Adipocyte (in vitro differentiated cells): ENCODE results near the gene TAP2.

Experiments
- DNase-seq: peaks from one replicate; pipeline ENCODE4 v3.0.0-alpha.2; 2015; ENCODE audit warnings: low read depth
- H3K27me3 ChIP-seq: replicated peaks from 2 replicates; pipeline ENCODE4 v1.7.0; 2013; ENCODE audit warnings: mild to moderate bottlenecking, low read length, moderate library complexity; ENCODE audit not compliant: control insufficient read depth, insufficient read depth
- H3K36me3 ChIP-seq: 2 replicates; pipeline ENCODE4 v1.7.0; 2013; ENCODE audit warnings: low read length, mild to moderate bottlenecking, moderate library complexity; ENCODE audit not compliant: control insufficient read depth, insufficient read depth, severe bottlenecking
- H3K4me1 ChIP-seq: 2 replicates; pipeline ENCODE4 v1.7.0; 2013; ENCODE audit warnings: mild to moderate bottlenecking, low read length, moderate library complexity; ENCODE audit not compliant: control insufficient read depth, insufficient read depth
- H3K4me3 ChIP-seq: 2 replicates; pipeline ENCODE4 v1.7.0; 2013; ENCODE audit warnings: mild to moderate bottlenecking, low read length, moderate library complexity
- H3K9ac ChIP-seq: 2 replicates; pipeline ENCODE4 v1.7.0; 2013; ENCODE audit warnings: mild to moderate bottlenecking, low read length, moderate library complexity
- H3K9me3 ChIP-seq: 2 replicates; pipeline ENCODE4 v1.7.0; 2013; ENCODE audit warnings: mild to moderate bottlenecking, low read length, moderate library complexity; ENCODE audit not compliant: control insufficient read depth

The TAP2 gene

DNA sequence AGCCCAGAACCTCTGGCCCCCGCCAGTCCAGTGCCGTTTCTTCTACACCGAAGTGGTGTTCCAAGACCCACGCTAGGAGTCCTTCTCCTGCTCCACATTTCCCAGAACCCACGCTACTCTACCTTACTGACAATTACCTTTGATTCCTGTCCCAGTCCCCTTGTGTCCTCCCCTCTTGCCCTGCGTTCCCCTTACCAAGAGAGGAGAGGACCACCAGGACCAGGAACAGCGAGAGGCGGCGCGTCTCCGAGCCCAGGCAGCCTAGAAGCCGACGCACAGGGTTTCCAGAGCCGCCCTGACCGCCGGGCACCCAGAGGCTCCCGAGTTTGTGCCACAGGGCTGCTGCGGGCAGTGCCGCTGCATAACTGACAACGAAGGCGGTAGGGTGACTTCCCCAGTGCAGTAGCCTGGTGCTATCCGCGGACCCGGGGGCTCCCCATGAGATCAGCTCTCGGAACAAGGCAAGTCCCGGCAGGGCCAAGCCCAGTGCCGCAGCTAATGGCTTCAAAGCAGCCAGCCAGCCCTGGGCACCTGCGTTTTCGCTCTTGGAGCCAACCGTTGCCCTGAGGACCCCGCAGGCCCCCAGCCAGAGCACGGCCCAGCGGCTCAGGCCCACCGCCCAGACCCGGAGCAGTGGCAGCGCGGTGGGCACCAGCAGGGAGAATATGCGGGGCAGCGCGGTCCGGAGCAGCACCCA lies 14.5 kb upstream of the TAP2 start:
- DNase-seq, result peak; percentile 68
- H3K36me3 ChIP-seq, result peaks cover 30% of the 10 kb centered on the region
- H3K4me1 ChIP-seq, result peaks cover 15% of the 10 kb centered on the region
- H3K27me3 ChIP-seq, result no peaks in the 10 kb centered on the region
- no peaks in the 10 kb centered on the region for H3K9me3 ChIP-seq
- peak overlapping the region; percentile 93 for H3K9ac ChIP-seq
- H3K4me3 ChIP-seq, result peak overlapping the region; percentile 93

DNA sequence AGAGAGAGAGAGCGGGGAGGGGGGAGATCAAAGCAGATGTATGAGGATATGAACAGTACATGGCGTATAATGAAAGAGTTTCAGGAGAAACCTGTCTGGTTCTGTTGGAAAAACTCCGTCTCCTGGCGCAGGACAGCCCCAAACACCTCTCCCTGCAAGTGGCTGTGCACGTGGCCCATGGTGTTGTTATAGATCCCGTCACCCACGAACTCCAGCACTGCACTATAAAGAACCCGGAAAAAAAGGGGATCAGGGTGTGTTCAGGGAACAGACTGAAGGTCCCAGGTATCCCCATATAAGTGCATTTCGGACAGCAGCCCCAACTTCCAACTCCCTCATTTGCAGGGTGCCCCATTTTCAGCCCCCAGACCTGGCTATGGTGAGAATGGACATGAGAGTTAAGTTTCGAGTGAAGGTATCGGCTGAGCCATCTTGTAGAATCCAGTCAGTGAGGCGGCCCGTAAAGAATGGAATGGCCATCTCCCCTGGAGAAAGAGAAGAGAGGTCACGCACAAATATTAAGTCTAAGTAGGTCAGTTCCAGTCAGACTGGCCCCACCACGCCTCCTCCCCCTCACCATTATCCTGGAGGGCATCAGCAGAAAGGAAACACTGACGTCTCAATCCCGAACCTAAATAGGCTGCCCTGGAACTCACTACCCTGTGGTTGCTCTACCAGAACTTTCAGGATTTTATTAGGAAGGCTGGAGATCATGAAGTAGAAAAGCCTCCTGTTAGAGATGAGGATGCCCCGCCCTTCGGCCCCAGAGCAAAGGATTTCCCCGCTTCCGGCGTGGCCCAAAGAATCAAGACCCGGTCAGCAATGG lies 13.7 kb upstream of the TAP2 start:
- peak overlapping the region; percentile 93 for H3K9ac ChIP-seq
- no peaks in the 10 kb centered on the region for H3K9me3 ChIP-seq
- peak overlapping the region; percentile 93 for H3K4me3 ChIP-seq
- H3K27me3 ChIP-seq, result no peaks in the 10 kb centered on the region
- peaks cover 15% of the 10 kb centered on the region for H3K4me1 ChIP-seq
- DNase-seq, result peak; percentile 51
- H3K36me3 ChIP-seq, result peaks cover 36% of the 10 kb centered on the region

DNA sequence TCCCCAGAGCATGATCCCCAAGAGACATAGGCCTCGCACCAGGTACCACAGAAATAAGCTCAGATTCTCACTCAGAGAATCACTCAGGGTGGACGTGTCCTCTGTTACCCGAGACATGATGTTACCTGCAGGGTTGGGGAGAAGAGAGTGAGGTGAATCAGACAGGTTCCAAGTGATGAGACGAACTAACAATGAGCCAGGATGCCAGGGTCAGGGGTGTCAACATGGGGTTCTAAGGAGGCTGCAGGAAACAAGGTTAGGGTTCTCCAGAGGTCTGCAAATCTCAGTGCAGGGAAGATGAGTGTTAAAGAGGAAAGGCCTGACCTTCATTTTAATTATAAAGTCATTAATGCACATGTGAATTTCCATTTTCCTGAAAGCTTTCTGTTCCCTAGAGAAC lies 12.5 kb upstream of the TAP2 start:
- Histone ChIP-seq H3K27me3 (no peaks in the 10 kb centered on the region), H3K4me1 (peaks cover 15% of the 10 kb centered on the region), H3K9me3 (no peaks in the 10 kb centered on the region), H3K9ac (peak overlapping the region; percentile 93), H3K36me3 (peaks cover 46% of the 10 kb centered on the region), H3K4me3 (no peak overlapping the region)
- DNase-seq, result no peak

DNA sequence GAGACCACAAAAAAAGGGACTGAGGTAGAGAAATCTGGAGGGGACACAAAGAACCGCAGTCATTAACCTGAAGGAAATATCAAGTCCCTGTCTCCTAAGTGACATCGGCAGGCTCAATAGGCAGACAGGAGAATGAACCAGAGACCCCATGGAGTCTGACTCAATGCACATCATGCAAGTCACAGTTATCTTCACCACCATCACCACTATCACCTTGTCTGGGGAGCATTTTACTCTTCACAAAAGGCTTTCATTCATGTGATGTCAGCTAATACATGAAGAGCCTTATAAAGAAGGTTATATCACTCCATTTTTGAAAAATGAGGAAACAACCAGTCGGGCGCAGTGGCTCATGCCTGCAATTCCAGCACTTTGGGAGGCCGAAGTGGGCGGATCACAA lies 10.6 kb upstream of the TAP2 start:
- no peak for DNase-seq
- peaks cover 57% of the 10 kb centered on the region for H3K36me3 ChIP-seq
- peaks cover 9% of the 10 kb centered on the region for H3K4me1 ChIP-seq
- H3K9me3 ChIP-seq, result no peaks in the 10 kb centered on the region
- H3K27me3 ChIP-seq, result no peaks in the 10 kb centered on the region
- H3K4me3 ChIP-seq, result no peak overlapping the region
- no peak overlapping the region for H3K9ac ChIP-seq

DNA sequence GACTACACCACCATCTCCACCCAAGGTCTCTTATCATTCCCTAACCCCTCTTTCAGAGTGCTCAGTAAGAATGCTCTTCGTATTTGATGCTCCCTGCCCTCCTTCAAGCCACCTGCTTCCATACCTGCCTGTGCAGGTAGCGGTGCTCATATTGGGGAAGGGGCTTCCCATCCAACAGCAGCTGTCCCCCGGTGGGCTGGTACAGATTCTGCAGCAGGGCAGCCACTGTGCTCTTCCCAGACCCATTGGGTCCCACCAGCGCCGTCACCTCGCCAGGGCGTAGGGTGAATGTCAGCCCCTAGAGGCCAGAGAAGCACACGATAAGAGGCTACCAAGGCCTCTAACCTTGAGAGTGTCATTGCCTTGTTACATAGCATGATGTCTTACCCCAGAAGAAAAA lies 9.3 kb upstream of the TAP2 start:
- no peaks in the 10 kb centered on the region for H3K27me3 ChIP-seq
- no peak overlapping the region for H3K4me3 ChIP-seq
- no peak for DNase-seq
- no peak overlapping the region for H3K9ac ChIP-seq
- H3K4me1 ChIP-seq, result peaks cover 13% of the 10 kb centered on the region
- H3K36me3 ChIP-seq, result peaks cover 57% of the 10 kb centered on the region
- H3K9me3 ChIP-seq, result no peaks in the 10 kb centered on the region

DNA sequence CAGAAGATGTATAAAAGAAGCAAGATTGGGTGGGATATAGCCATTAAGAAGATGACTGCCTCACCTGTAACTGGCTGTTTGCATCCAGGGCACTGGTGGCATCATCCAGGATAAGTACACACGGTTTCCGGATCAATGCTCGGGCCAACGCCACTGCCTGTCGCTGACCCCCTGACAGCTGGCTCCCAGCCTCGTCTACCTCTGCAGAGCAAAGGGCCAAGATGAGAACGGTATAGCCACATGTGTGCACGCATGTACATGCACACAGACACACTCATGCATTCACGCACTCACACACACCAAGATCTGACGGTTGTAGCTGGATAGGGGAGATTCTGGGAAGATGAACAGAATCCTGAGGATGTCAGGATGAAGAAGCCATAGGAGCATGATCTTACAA lies 8.5 kb upstream of the TAP2 start:
- Histone ChIP-seq H3K9ac (no peak overlapping the region), H3K36me3 (peaks cover 57% of the 10 kb centered on the region), H3K4me3 (no peak overlapping the region), H3K27me3 (no peaks in the 10 kb centered on the region), H3K4me1 (peaks cover 8% of the 10 kb centered on the region), H3K9me3 (no peaks in the 10 kb centered on the region)
- DNase-seq, result no peak

DNA sequence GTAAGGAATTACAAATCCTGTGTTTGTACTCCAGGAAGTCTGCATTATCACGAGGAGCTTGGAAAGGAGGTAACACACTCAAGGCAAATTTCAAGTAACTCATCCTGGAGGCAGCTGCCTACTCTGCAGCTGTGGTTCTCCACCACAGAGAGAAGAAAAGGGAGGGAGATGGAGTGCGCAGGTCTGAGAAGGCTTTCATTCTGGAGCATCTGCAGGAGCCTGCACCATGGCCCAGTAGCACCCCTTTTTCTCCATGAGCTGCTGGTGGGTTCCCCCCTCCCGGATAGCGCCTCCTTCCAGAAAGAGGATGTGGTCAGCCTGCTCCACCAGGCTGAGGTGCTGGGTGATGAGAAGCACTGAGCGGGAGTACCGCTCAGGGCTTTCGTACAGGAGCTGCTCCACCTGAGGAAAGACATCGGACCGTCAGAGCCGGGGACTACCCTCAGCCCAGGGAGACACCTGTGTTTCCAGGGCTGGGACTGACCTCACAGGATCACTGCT lies 6.9 kb upstream of the TAP2 start:
- peaks cover 5% of the 10 kb centered on the region for H3K4me1 ChIP-seq
- no peaks in the 10 kb centered on the region for H3K27me3 ChIP-seq
- DNase-seq, result no peak
- H3K4me3 ChIP-seq, result no peak overlapping the region
- no peaks in the 10 kb centered on the region for H3K9me3 ChIP-seq
- no peak overlapping the region for H3K9ac ChIP-seq
- H3K36me3 ChIP-seq, result peaks cover 52% of the 10 kb centered on the region

DNA sequence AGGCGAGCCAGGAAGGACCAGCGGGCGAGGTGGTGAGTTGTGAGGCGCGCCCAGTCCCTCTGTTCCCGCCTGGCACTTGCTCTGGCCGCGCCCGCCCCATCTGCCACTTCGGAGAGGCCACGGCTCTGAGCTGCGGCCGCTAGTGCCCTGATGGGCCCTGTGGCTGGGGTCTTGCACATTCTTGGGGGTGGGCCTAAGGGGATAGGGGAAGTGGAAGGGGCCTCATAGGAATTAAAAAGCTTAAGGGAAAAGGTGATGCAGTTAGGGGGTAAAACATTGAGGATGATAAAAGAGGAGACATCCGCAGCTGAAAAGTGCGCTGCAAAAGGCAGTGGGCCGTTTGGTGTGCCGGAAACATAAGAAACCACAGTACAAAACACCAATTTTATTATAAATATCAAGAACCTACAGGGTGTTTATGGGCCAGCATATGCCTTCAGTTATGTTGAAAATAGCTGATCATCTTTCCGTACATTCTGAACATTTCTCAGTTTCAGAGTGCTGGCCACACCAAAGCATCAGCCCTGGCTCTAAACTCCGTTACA lies 6.4 kb upstream of the TAP2 start:
- Histone ChIP-seq H3K4me1 (peaks cover 5% of the 10 kb centered on the region), H3K9me3 (no peaks in the 10 kb centered on the region), H3K27me3 (no peaks in the 10 kb centered on the region), H3K4me3 (peak overlapping the region; percentile 95), H3K9ac (peak overlapping the region; percentile 89), H3K36me3 (peaks cover 47% of the 10 kb centered on the region)
- DNase-seq, result no peak

DNA sequence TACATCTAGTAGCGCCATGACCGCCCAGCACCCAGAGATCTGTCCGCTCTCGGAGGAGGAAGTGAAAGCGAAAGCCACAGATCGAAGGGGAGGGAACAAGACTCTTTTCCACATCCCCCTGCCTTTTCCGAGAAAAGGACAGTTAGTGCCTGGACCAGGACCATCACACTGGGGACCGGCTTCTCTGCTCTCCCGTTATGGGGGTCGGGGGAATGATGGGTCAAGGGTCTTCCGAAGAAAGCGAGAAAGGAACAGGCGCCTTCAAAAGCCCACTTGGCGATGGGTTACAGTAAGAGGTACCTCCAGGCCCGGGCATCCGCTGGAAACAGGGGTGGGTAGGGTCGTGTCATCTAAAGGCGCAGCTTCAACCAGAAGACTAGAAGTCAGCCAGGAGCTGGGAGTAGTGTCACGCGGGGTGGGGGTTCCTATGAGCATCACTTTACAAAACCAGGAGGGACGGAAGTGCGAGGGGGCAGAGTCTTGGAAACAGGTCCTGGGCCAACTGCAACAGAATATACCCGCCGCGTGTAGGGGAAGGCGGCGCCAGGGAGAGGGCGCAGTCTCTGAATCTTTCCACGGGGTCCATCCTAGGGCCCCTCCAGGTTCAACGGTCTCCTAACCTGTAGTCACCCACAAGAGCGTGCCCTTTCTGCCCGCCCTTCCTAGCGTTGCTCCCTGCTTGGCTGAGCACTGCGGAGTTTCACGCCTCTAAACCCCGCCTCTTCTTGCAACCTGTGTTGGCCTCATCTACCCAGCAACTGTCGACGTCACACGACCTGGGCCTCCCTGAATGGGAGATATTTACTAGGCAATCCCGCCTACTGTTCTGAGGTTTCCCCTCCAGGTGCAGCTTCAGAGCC lies 5.7 kb upstream of the TAP2 start, which contains the start of gene PSMB8:
Gene PSMB8 (minus strand): TSS at position 69 of the 860 bp plus-strand sequence. CDS start 51 bp downstream, at position 18.
- Histone ChIP-seq H3K4me3 (peak within 1 kb of the TSS; percentile 95), H3K36me3 (peaks cover 45% of the 10 kb centered on the region), H3K27me3 (no peaks in the 10 kb centered on the region), H3K4me1 (peaks cover 5% of the 10 kb centered on the region), H3K9ac (peak within 1 kb of the TSS; percentile 89), H3K9me3 (no peaks in the 10 kb centered on the region)
- DNase-seq, result peak; percentile 98

DNA sequence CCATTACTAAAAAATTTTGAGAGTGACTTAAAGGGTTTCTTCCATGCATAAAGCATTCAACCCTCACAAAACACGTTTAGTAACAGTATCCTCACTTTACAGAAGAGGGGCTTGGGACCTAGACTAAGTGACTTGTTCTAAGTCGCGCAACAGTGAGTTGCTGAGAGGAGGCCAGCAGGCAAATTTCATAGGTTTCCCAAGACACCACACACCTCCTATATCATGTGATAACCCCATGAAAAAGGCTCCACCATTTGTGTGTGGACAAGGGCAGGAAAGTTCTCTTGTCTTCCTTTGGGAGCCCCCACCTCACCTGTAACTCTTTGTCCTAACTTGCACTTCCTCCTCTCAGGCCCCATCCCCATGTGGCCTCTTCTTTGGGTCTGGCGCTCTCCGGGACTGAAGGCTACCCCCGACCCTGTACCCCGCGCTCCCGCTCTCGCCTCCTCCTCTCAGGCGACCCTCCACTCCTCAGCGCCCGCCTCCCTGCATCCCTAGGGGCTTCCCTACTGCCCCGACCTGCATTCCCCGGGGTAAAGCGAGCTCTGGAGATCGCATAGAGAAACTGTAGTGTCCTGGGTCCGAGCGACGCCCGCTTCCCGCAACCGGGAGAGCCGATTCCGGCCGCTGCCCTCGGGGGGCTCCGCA lies 4.9 kb upstream of the TAP2 start:
- Histone ChIP-seq H3K4me1 (peaks cover 5% of the 10 kb centered on the region), H3K9me3 (no peaks in the 10 kb centered on the region), H3K4me3 (peak overlapping the region; percentile 95), H3K9ac (peak overlapping the region; percentile 89), H3K27me3 (no peaks in the 10 kb centered on the region), H3K36me3 (peaks cover 38% of the 10 kb centered on the region)
- DNase-seq, result peak; percentile 34
